Activated CD8-positive, alpha-beta memory T cell treated with anti-CD3 and anti-CD28 coated beads, Interleukin-2, amount 50 U/mL, for 24 hours (primary cell): ENCODE measurements around the gene TM7SF2.

Experiments used
- DNase-seq: peaks from one replicate; pipeline ENCODE4 v3.0.0-alpha.2; 2020; ENCODE audit errors: extremely low read depth

Gene TM7SF2

DNA sequence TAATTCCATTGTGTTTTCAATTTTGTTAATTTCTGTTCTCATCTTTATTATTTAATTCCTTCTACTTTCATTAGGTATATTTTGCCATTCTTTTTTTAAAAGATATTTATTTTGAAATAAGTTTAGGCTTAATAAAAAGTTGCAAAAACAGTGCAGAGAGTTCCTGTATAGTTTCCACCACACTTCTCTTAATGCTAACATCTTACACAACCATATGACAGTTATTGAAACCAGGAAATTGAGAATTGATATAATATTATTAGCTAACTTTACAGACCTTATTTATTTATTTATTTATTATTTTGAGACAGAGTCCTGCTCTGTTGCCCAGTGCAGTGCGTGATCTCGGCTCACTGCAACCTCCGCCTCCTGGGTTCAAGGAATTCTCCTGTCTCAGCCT, 44.6 kb downstream of the TM7SF2 start:
- DNase-seq = no peak

DNA sequence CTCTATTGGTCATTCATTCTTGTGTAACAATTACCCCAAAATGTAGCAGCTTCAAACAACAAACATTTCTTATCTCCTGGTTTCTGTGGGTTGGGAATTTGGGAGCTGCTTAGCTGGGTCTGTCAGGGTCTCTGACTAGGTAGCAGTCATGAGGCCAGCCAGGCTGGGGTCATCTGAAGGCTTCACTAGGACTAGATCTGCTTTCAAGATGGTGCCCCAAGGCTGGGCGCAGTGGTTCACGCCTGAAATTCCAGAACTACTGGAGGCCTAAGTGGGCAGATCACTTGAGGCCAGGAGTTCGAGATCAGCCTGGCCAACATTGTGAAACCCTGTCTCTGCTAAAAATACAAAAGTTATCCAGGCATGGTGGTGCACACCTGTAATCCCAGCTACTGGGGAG, 45.3 kb downstream of the TM7SF2 start:
- DNase-seq = no peak

DNA sequence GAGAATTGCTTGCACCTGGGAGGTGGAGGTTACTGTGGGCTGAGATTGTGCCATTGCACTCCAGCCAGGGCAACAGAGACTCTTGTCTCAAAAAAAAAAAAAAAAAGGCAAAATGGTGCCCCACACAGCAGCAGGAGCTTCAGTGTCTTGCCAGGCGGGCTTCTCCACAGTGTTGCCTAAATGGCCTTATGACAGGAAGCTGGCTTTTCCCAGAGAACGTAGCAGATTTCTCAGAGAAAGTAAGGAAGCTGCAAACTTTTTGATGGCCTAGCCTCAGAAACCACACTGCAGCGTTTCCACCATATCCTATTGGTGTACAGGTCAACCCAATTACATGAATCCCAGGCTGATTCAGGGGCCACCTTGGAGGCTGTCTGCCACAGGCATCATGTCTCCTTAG, 45.7 kb downstream of the TM7SF2 start:
- DNase-seq = no peak

- DNase-seq = no peak
These were observed 47.3 kb downstream of the TM7SF2 start for GRCh38 chr11:65159012-65159411.

DNA sequence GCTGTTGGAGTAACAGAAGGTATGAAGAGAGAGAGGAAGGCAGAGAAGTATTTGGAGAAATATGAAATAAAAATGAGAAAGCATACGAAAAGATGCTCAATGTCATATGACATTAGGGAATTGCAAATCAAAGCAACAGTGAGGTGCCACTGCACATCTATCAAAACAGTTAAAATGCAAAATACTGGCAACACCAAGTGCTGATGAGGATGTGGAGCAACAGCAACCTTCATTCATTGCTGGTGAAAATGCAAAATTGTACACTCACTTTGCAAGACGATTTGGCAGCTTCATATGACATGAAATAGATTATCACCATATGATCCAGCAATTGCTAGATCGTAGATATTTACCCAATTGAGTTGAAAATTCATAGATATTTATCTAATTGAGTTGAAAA, 49.0 kb downstream of the TM7SF2 start:
- DNase-seq = no peak

GRCh38 chr11:65163684-65164083, 52.0 kb downstream of the TM7SF2 start:
- DNase-seq = no peak
